GM04504 (cell line): Measurements from ENCODE around the gene PIR.

Source experiments
- DNase-seq: peaks from one replicate; pipeline ENCODE4 v3.0.0-alpha.2; 2012; ENCODE audit warnings: low read depth

The PIR gene

DNA sequence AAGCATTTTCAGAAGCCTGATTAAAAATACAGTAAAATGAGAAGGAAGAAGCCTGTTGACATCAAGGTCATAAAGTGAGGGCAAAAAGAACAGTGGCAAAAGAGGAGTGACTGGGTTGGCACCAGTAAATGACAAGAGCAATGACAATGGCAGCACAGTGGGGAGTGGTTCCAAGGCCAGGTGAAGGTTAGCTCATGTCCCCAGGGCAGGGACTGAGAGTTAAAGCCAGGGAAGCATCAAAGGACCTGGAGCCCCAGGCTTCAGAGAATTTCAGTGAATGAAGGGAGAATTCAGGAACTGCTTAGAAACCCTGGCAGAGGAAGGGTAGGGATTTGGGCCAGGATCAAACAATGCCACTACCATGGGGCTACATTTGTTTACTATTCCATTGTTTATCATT is 149.0 kb downstream of the PIR start:
- no peak for DNase-seq

DNA sequence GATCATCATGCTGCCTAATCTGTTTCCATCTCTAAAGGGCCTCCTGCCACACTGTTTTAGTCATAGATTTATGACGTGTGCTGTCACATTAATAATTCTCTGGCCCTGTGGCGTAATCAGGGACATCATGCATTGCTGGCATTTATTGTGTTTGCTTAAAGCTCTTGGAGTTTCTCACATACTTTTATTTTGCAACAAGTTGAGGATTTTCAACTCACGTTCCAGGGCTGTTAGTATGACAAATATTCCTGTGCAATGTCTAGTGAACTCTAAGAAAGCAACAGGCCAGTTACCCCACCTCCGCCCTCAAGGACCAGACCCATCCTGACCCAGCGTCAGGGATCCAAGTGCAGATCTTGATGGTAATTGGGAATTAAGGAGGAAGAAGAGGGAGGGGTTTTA is 150.1 kb downstream of the PIR start:
- peak; percentile 38 for DNase-seq

DNA sequence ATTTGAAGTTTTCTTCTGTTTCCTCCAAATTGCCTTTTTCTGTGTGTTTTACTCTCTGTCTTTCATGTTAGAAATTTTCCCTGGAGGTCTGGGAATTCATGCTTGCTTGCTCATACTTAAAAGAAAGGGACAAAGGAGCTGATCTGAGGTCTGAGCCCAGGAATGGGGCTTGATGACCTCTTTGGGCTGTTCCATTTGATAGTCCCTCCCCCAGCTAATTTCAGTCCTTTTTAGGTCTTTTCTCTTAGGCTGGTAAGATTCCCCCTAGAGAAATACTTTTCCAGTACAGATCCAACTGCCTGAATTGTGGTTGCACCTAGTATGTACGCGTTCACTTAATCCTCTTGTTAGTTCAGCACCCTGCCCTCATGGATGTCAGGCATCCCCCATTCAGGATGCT is 152.3 kb downstream of the PIR start:
- DNase-seq, result no peak

DNA sequence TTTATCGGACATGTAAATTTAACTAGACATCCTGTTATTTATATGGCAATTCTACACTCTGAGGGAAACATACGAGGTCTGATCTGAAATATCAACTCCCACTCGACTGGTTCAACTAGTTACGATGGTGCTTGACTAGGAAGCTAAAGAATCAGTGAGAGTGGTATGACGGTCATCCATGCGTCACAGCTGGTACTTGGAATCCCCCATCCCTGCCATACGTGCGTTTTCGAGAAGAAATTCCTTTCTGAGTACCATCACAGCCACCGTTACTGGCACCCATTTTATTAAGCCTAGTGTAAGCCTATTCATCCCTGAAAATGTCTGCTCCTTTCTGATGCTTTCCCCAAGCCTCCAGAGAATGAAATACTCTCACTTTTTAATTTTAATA is 157.1 kb downstream of the PIR start:
- no peak for DNase-seq

DNA sequence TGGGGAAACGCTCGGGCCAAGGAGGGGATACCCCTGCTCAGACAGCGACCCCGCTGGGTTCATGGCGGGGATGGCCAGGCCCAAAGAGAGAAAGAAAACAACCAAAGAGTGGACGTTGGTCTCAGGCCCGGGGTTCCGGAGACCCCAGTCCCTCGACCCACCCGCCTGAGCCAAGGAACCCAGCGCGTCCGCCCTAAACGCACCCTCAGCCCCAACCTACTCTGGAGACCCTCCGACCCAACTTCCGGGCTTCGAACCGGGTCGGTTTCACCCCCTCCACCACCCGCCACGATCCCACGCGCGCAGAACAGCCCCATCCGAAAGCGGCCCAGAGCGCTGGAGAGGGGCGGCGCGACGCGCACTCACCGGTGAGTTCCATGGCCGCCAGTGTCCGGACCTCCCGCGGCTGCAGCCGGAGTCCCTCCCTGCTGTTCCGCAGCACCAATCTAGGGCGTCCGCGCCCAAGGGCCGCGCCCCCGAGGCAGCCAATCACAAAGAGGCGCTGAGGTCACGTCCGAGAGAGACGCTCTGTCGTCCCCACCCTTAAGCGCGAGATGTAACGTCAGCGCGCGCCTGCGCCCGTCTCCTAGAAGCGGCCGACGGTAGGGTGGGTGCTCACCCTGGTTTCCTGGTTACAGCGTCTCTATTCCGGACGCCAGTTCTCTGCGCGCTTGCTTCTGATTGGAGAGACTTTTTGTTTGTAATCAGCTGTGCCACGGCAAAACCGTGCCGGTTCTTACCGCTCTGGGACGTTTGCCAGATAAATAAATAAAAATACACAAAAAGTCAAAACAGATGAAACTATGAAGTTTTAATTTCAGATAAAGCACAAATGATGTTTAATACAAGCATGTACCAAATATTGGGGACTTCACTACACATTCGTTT is 157.8 kb downstream of the PIR start, which contains the start of gene PIGA:
PIGA (minus strand) TSS at position 389 of the 888 bp plus-strand sequence. CDS start 3,593 bp downstream, outside the sequence.
- DNase-seq, result peak; percentile 91
